CD4-positive, alpha-beta memory T cell (primary cell): ENCODE results near the gene APOF. TPM values are rescaled to one million over a fixed set of nuclear protein-coding genes. Genes with fewer than 3 reads are reported as not detected.
A peak's percentile ranks its signal among the peaks of the same experiment; 100 is the strongest.

Experiments
- CTCF ChIA-PET: fragments of 350-600 bp; sonication (Branson Sonifier 250); formaldehyde crosslinking; loops from one replicate; lab custom pipeline; 2021; ENCODE audit warnings: inconsistent platforms; ENCODE audit not compliant: partially characterized antibody; lab: Charles Lee
- POLR2A ChIA-PET: fragments of 350-600 bp; sonication (Branson Sonifier 250); formaldehyde crosslinking; loops from one replicate; lab custom pipeline; 2021; ENCODE audit not compliant: partially characterized antibody; lab: Charles Lee
- DNase-seq, 5 donors: peaks; one replicate each; pipeline versions ENCODE4 v3.0.0 to v3.0.0-alpha.2; 2020 to 2022; ENCODE audit warnings: mixed read lengths in 1 of 5
- H3K27ac ChIP-seq: one replicate; pipeline ENCODE4 v1.7.0; 2013; ENCODE audit warnings: low read depth, low read length
- H3K27me3 ChIP-seq: 2 replicates; pipeline ENCODE4 v1.7.0; 2013; ENCODE audit warnings: mild to moderate bottlenecking, low read length, moderate library complexity; ENCODE audit not compliant: insufficient read depth
- H3K36me3 ChIP-seq: 2 replicates; pipeline ENCODE4 v1.7.0; 2013; ENCODE audit warnings: mild to moderate bottlenecking, low read length, moderate library complexity; ENCODE audit not compliant: insufficient read depth
- H3K4me1 ChIP-seq: 2 replicates; pipeline ENCODE4 v1.7.0; 2013; ENCODE audit warnings: mild to moderate bottlenecking, low read length, moderate library complexity; ENCODE audit not compliant: insufficient read depth
- H3K4me3 ChIP-seq, 2 donors: one replicate each; pipeline ENCODE4 v1.7.0; 2013; ENCODE audit warnings: low read length in 2 of 2, mild to moderate bottlenecking in 1 of 2
- H3K9me3 ChIP-seq, 2 donors: one replicate each; pipeline ENCODE4 v1.7.0; 2013; ENCODE audit warnings: low read length in 2 of 2, control low read depth in 1 of 2; ENCODE audit not compliant: control insufficient read depth in 1 of 2
- H3K27ac Mint-ChIP-seq, 7 donors: one replicate each; pipeline ENCODE4 v1.8.0; 2020 to 2021; ENCODE audit warnings: mixed read lengths in 7 of 7, mild to moderate bottlenecking in 6 of 7, inconsistent platforms in 3 of 7, moderate library complexity in 3 of 7
- H3K27me3 Mint-ChIP-seq, 2 donors: one replicate each; pipeline ENCODE4 v1.8.0; 2020 to 2021; ENCODE audit warnings: mixed read lengths in 2 of 2
- H3K36me3 Mint-ChIP-seq, 2 donors: one replicate each; pipeline ENCODE4 v1.8.0; 2020 to 2021; ENCODE audit warnings: mixed read lengths in 2 of 2, inconsistent platforms in 1 of 2, mild to moderate bottlenecking in 1 of 2
- H3K4me1 Mint-ChIP-seq, 4 donors: one replicate each; pipeline ENCODE4 v1.8.0; 2020 to 2021; ENCODE audit warnings: mixed read lengths in 4 of 4, mild to moderate bottlenecking in 1 of 4
- H3K4me3 Mint-ChIP-seq, 8 donors: one replicate each; pipeline ENCODE4 v1.8.0; 2020 to 2021; ENCODE audit warnings: mixed read lengths in 8 of 8, mild to moderate bottlenecking in 7 of 8, moderate library complexity in 6 of 8, inconsistent platforms in 3 of 8
- H3K9me3 Mint-ChIP-seq, 8 donors: one replicate each; pipeline ENCODE4 v1.8.0; 2020 to 2021; ENCODE audit warnings: mixed read lengths in 8 of 8, mild to moderate bottlenecking in 5 of 8, inconsistent platforms in 3 of 8, moderate library complexity in 1 of 8
- intact Hi-C: fragments of 100-400 bp; cut with micrococcal nuclease; formaldehyde crosslinking; loops from one replicate; pipeline ENCODE4 v1.15.1; 2023
- polyA plus RNA-seq, 2 donors: library from polyadenylated mRNA; unstranded; fragments of 300-500 nt; fragmentation: Illumina TruSeq; gene quantifications; one replicate each; pipeline ENCODE4 v1.2.3, GENCODE V29; 2021
- total RNA-seq, 2 experiments: library from RNA; stranded (reverse); gene quantifications; one replicate each; pipeline ENCODE4 v1.2.3, GENCODE V29; 2021

APOF gene
- total and polyA plus RNA-seq, 4 experiments from 2014 or later = not detected

DNA sequence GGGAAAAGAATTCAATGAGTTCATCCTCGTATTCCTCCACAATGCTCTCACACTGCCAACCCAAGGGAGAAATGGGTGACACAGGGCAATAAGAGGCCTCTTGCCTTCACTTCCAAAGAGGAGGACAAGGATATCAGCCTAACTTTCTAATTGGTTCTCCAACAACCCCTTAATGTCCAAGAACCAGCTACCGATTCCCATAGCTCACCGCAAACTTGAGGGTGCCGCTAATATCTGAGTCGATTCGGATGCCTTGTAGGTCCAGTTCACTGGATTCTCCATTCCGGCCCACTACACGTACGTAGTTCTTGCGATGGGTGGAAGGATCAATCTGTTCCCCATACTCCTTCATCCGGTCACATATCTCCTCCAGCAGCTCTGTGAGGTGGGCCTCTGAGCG is 51.7 kb downstream of the APOF start:
- Histone ChIP-seq H3K27me3 (no peaks in the 10 kb centered on the region), H3K27ac (no peak overlapping the region), H3K36me3 (peaks cover 10% of the 10 kb centered on the region), H3K4me1 (peaks cover 13% of the 10 kb centered on the region), H3K4me3 (no peak overlapping the region), H3K9me3 (no peaks in the 10 kb centered on the region)
- CTCF ChIA-PET = interaction anchor here (0.7 to 4.5 kb wide), 6 partner anchors 13 to 192 kb away, joined by 3 to 18 read pairs (median 4); partner anchors contain the start of genes ANKRD52 and ZC3H10
- Mint-ChIP-seq H3K4me1 (peaks cover 1 to 19% (median 11%) of the 10 kb centered on the region in 4 donors), H3K9me3 (no peaks in the 10 kb centered on the region), H3K27me3 (no peaks in the 10 kb centered on the region), H3K36me3 (peaks cover 11 to 36% of the 10 kb centered on the region in 2 donors), H3K27ac (peak overlapping the region in 2 of 7 donors; percentile 37 to 72), H3K4me3 (no peak overlapping the region)
- POLR2A ChIA-PET = interaction anchor here (1.2 to 1.6 kb wide), 2 partner anchors 11 to 22 kb away, joined by 3 to 4 read pairs; partner anchors contain the start of gene PAN2
- no peak for DNase-seq
- intact Hi-C loops = no loop called here

Other genes starting within 250 kb of the APOF start
- 1,000 to 10,000 TPM; 5,438 to 5,728 TPM for gene RPL41, start 246.2 kb downstream of the APOF start, total RNA-seq
- gene RPL41, start 246.2 kb downstream of the APOF start, polyA plus RNA-seq = 1,000 to 10,000 TPM; 6,058 to 8,691 TPM
- gene ZC3H10, start 244.6 kb downstream of the APOF start, total RNA-seq = 10 to 100 TPM; 16.3 to 19.6 TPM
- gene ZC3H10, start 244.6 kb downstream of the APOF start, polyA plus RNA-seq = 1 to 10 TPM in 1 of 2 donors, under 1 TPM in 1; 0.27 to 3.9 TPM
- 100 to 1,000 TPM; 249 to 258 TPM for gene ESYT1, start 234.6 kb downstream of the APOF start, total RNA-seq
- 100 to 1,000 TPM; 395 to 690 TPM for gene ESYT1, start 234.6 kb downstream of the APOF start, polyA plus RNA-seq
- 1 to 10 TPM; 2.6 to 3.4 TPM for gene MYL6B, start 210.3 kb downstream of the APOF start, total RNA-seq
- gene MYL6B, start 210.3 kb downstream of the APOF start, polyA plus RNA-seq = 1 to 10 TPM; 1.8 to 4.8 TPM
- 100 to 1,000 TPM; 567 to 589 TPM for gene MYL6, start 204.5 kb downstream of the APOF start, total RNA-seq
- 1,000 to 10,000 TPM; 2,141 to 3,317 TPM for gene MYL6, start 204.5 kb downstream of the APOF start, polyA plus RNA-seq
- 100 to 1,000 TPM; 192 to 199 TPM for gene SMARCC2, start 173.4 kb downstream of the APOF start, total RNA-seq
- 10 to 100 TPM; 27.0 to 90.9 TPM for gene SMARCC2, start 173.4 kb downstream of the APOF start, polyA plus RNA-seq
- 10 to 100 TPM; 38.1 to 44.8 TPM for gene RNF41, start 140.9 kb downstream of the APOF start, total RNA-seq
- gene RNF41, start 140.9 kb downstream of the APOF start, polyA plus RNA-seq = 10 to 100 TPM; 33.2 to 46.7 TPM
- 10 to 100 TPM; 16.9 to 19.1 TPM for gene NABP2, start 138.5 kb downstream of the APOF start, total RNA-seq
- 1 to 10 TPM; 4.1 to 4.7 TPM for gene NABP2, start 138.5 kb downstream of the APOF start, polyA plus RNA-seq
- gene SLC39A5, start 132.8 kb downstream of the APOF start, total RNA-seq = 1 to 10 TPM in 1 of 2 experiments, under 1 TPM in 1; 0.64 to 2.1 TPM
- gene SLC39A5, start 132.8 kb downstream of the APOF start, polyA plus RNA-seq = not detected
- gene ANKRD52, start 104.5 kb downstream of the APOF start, total RNA-seq = 10 to 100 TPM; 44.1 to 44.5 TPM
- 10 to 100 TPM in 1 of 2 donors, 1 to 10 TPM in 1; 3.4 to 25.1 TPM for gene ANKRD52, start 104.5 kb downstream of the APOF start, polyA plus RNA-seq
- gene COQ10A, start 95.9 kb downstream of the APOF start, total RNA-seq = 10 to 100 TPM; 35.3 to 38.6 TPM
- 10 to 100 TPM in 1 of 2 donors, 1 to 10 TPM in 1; 8.7 to 11.7 TPM for gene COQ10A, start 95.9 kb downstream of the APOF start, polyA plus RNA-seq
- gene CS, start 62.5 kb downstream of the APOF start, total RNA-seq = 100 to 1,000 TPM; 134 to 136 TPM
- 10 to 100 TPM; 73.1 to 98.7 TPM for gene CS, start 62.5 kb downstream of the APOF start, polyA plus RNA-seq
- 10 to 100 TPM; 93.5 to 95.8 TPM for gene CNPY2, start 46.9 kb downstream of the APOF start, total RNA-seq
- gene CNPY2, start 46.9 kb downstream of the APOF start, polyA plus RNA-seq = 100 to 1,000 TPM; 174 to 184 TPM
- gene PAN2, start 28.9 kb downstream of the APOF start, total RNA-seq = 100 to 1,000 TPM; 193 to 203 TPM
- gene PAN2, start 28.9 kb downstream of the APOF start, polyA plus RNA-seq = 10 to 100 TPM in 1 of 2 donors, 1 to 10 TPM in 1; 5.6 to 10.2 TPM
- gene IL23A, start 24.0 kb downstream of the APOF start, total RNA-seq = 10 to 100 TPM; 34.1 to 34.4 TPM
- 10 to 100 TPM; 30.3 to 40.1 TPM for gene IL23A, start 24.0 kb downstream of the APOF start, polyA plus RNA-seq
- 100 to 1,000 TPM; 192 to 193 TPM for gene STAT2, start 2.8 kb downstream of the APOF start, total RNA-seq
- gene STAT2, start 2.8 kb downstream of the APOF start, polyA plus RNA-seq = 10 to 100 TPM; 74.4 to 80.6 TPM
- 1 to 10 TPM; 7.3 to 7.5 TPM for gene TIMELESS, start 86.6 kb upstream of the APOF start, total RNA-seq
- 1 to 10 TPM; 3.2 to 5.1 TPM for gene TIMELESS, start 86.6 kb upstream of the APOF start, polyA plus RNA-seq
- gene MIP, start 91.8 kb upstream of the APOF start, total RNA-seq = not detected
- gene MIP, start 91.8 kb upstream of the APOF start, polyA plus RNA-seq = under 1 TPM; 0.09 to 0.32 TPM
- 1 to 10 TPM; 6.5 to 6.9 TPM for gene SPRYD4, start 105.7 kb upstream of the APOF start, total RNA-seq
- 1 to 10 TPM; 1.1 to 1.5 TPM for gene SPRYD4, start 105.7 kb upstream of the APOF start, polyA plus RNA-seq
- 10 to 100 TPM in 1 of 2 experiments, 1 to 10 TPM in 1; 9.8 to 12.2 TPM for gene GLS2, start 125.3 kb upstream of the APOF start, total RNA-seq
- gene GLS2, start 125.3 kb upstream of the APOF start, polyA plus RNA-seq = 1 to 10 TPM; 4.2 to 5.0 TPM
- gene RBMS2, start 159.0 kb upstream of the APOF start, total RNA-seq = 1 to 10 TPM; 1.9 to 2.0 TPM
- 1 to 10 TPM in 1 of 2 donors, under 1 TPM in 1; 0.39 to 1.2 TPM for gene RBMS2, start 159.0 kb upstream of the APOF start, polyA plus RNA-seq